Measurements from ENCODE around the gene FIZ1. TPM values are rescaled to one million over a fixed set of nuclear protein-coding genes. Genes with fewer than 3 reads are reported as not detected.

The FIZ1 gene
- total RNA-seq, 1 donor from 2014 or later, result 2.5 TPM

GRCh38 chr19:55543567-55543966, 55.8 kb downstream of the FIZ1 start:
- DNase-seq (ENCODE audit: low read depth, low spot score), result no peak

GRCh38 chr19:55542292-55542855, 56.9 kb downstream of the FIZ1 start:
- DNase-seq (ENCODE audit: low read depth, low spot score), result no peak

Other genes with a start within 250 kb of the FIZ1 start
- not detected in 2 replicates for gene COX6B2, start 244.8 kb downstream of the FIZ1 start, total RNA-seq
- gene GARIN5B, start 236.3 kb downstream of the FIZ1 start, total RNA-seq, result not detected in 2 replicates
- gene IL11, start 229.1 kb downstream of the FIZ1 start, total RNA-seq, result 0.33 TPM in 1 of 2 replicates, not detected in the other
- not detected in 2 replicates for gene TMEM190, start 222.7 kb downstream of the FIZ1 start, total RNA-seq
- 0.21 and 0.46 TPM in 2 replicates for gene TMEM238, start 215.2 kb downstream of the FIZ1 start, total RNA-seq
- gene RPL28, start 213.6 kb downstream of the FIZ1 start, total RNA-seq, result 208 and 256 TPM in 2 replicates
- gene UBE2S, start 191.7 kb downstream of the FIZ1 start, total RNA-seq, result 150 and 327 TPM in 2 replicates
- not detected in 2 replicates for gene SHISA7, start 156.2 kb downstream of the FIZ1 start, total RNA-seq
- gene ISOC2, start 137.9 kb downstream of the FIZ1 start, total RNA-seq, result 36.0 and 63.3 TPM in 2 replicates
- gene C19orf85, start 134.8 kb downstream of the FIZ1 start, total RNA-seq, result not detected in 2 replicates
- 0.99 and 1.1 TPM in 2 replicates for gene ZNF628, start 122.9 kb downstream of the FIZ1 start, total RNA-seq
- gene NAT14, start 114.3 kb downstream of the FIZ1 start, total RNA-seq, result 9.8 and 21.2 TPM in 2 replicates
- 0.11 and 0.13 TPM in 2 replicates for gene SSC5D, start 111.1 kb downstream of the FIZ1 start, total RNA-seq
- not detected in 2 replicates for gene SBK2, start 62.4 kb downstream of the FIZ1 start, total RNA-seq
- gene SBK3, start 54.0 kb downstream of the FIZ1 start, total RNA-seq, result 0.13 and 0.28 TPM in 2 replicates
- gene ZNF579, start 18.7 kb downstream of the FIZ1 start, total RNA-seq, result 2.6 and 4.1 TPM in 2 replicates
- gene ZNF524, start 771 bp upstream of the FIZ1 start, total RNA-seq, result 12.2 and 12.5 TPM in 2 replicates
- gene ZNF865, start 6.1 kb upstream of the FIZ1 start, total RNA-seq, result 0.67 and 0.86 TPM in 2 replicates
- gene ZNF784, start 25.0 kb upstream of the FIZ1 start, total RNA-seq, result 2.5 and 3.7 TPM in 2 replicates
- gene ZNF580, start 41.5 kb upstream of the FIZ1 start, total RNA-seq, result 2.5 and 2.6 TPM in 2 replicates
- gene ZNF581, start 44.1 kb upstream of the FIZ1 start, total RNA-seq, result 18.0 and 33.9 TPM in 2 replicates
- gene CCDC106, start 48.7 kb upstream of the FIZ1 start, total RNA-seq, result 6.1 and 8.6 TPM in 2 replicates
- 165 and 185 TPM in 2 replicates for gene U2AF2, start 55.5 kb upstream of the FIZ1 start, total RNA-seq
- 75.9 and 88.6 TPM in 2 replicates for gene EPN1, start 75.7 kb upstream of the FIZ1 start, total RNA-seq
- gene NLRP9, start 138.9 kb upstream of the FIZ1 start, total RNA-seq, result under 0.01 TPM in 1 of 2 replicates, not detected in the other
- gene RFPL4A, start 159.6 kb upstream of the FIZ1 start, total RNA-seq, result 0.11 and 0.13 TPM in 2 replicates
- gene RFPL4AL1, start 169.6 kb upstream of the FIZ1 start, total RNA-seq, result 0.21 TPM in 1 of 2 replicates, not detected in the other
- gene NLRP11, start 232.5 kb upstream of the FIZ1 start, total RNA-seq, result not detected in 2 replicates
- not detected in 2 replicates for gene NLRP4, start 237.0 kb upstream of the FIZ1 start, total RNA-seq